SK-N-DZ (cell line): ENCODE results near the gene ADGRD1.
"Not testable (repeated sequence)": the region's sequence is repeated elsewhere in the genome, so short reads cannot be mapped to it uniquely, and the experiment has no call there.

ENCODE experiments used
- DNase-seq: peaks from one replicate; pipeline ENCODE4 v3.0.0-alpha.2; 2015; ENCODE audit warnings: low spot score

The ADGRD1 gene

GRCh38 chr12:131071950-131072349 is 118.2 kb downstream of the ADGRD1 start:
- not testable (repeated sequence) for DNase-seq

GRCh38 chr12:131072451-131073230 is 118.9 kb downstream of the ADGRD1 start:
- no peak for DNase-seq

- DNase-seq = peak; percentile 88
Observed at GRCh38 chr12:131074221-131075083, 120.7 kb downstream of the ADGRD1 start.

GRCh38 chr12:131075194-131075593 is 121.5 kb downstream of the ADGRD1 start:
- peak; percentile 57 for DNase-seq

GRCh38 chr12:131075611-131076010 is 121.9 kb downstream of the ADGRD1 start:
- DNase-seq = no peak

- no peak for DNase-seq
Observed at GRCh38 chr12:131076296-131076695, 122.6 kb downstream of the ADGRD1 start.

- DNase-seq = no peak
Observed at GRCh38 chr12:131076791-131077747, 123.4 kb downstream of the ADGRD1 start.

- DNase-seq = no peak
Observed at GRCh38 chr12:131077931-131078391, 124.3 kb downstream of the ADGRD1 start.

- no peak for DNase-seq
Observed at GRCh38 chr12:131082290-131083194, 128.8 kb downstream of the ADGRD1 start.

- DNase-seq = no peak
Observed at GRCh38 chr12:131084341-131085011, 130.8 kb downstream of the ADGRD1 start.

GRCh38 chr12:131085125-131085815 is 131.6 kb downstream of the ADGRD1 start:
- DNase-seq = no peak

GRCh38 chr12:131085816-131086591 is 132.3 kb downstream of the ADGRD1 start:
- no peak for DNase-seq

GRCh38 chr12:131087302-131087818 is 133.7 kb downstream of the ADGRD1 start:
- no peak for DNase-seq

- DNase-seq = no peak
Observed at GRCh38 chr12:131087991-131088700, 134.4 kb downstream of the ADGRD1 start.

GRCh38 chr12:131088701-131089530 is 135.2 kb downstream of the ADGRD1 start:
- no peak for DNase-seq

- no peak for DNase-seq
Observed at GRCh38 chr12:131089531-131090273, 136.0 kb downstream of the ADGRD1 start.
